H9 (cell line): ENCODE measurements around the gene POU5F1. TPM values are rescaled to one million over a fixed set of nuclear protein-coding genes. Genes with fewer than 3 reads are reported as not detected.
"Not testable (repeated sequence)": the region's sequence is repeated elsewhere in the genome, so short reads cannot be mapped to it uniquely, and the experiment has no call there.

Source experiments
- DNase-seq: peaks from one replicate; pipeline ENCODE4 v3.0.0-alpha.2; 2017
- H2AFZ ChIP-seq: one replicate; pipeline ENCODE4 v1.6.1; 2013; ENCODE audit warnings: mild to moderate bottlenecking, low read length, control low read depth, moderate library complexity
- H2AK5ac ChIP-seq: 2 replicates; pipeline ENCODE4 v1.6.1; 2013; ENCODE audit warnings: low read length, control low read depth, mixed read lengths; ENCODE audit not compliant: insufficient read length
- H2BK120ac ChIP-seq: one replicate; pipeline ENCODE4 v1.6.1; 2013; ENCODE audit warnings: low read depth, mild to moderate bottlenecking, low read length, control low read depth, inconsistent platforms; ENCODE audit not compliant: poor library complexity, severe bottlenecking
- H2BK12ac ChIP-seq: 2 replicates; pipeline ENCODE4 v1.6.1; 2013; ENCODE audit warnings: low read length, control low read depth, mixed read lengths, low read depth; ENCODE audit not compliant: insufficient read length
- H2BK15ac ChIP-seq: 2 replicates; pipeline ENCODE4 v1.6.1; 2013; ENCODE audit warnings: low read depth, low read length, control low read depth
- H2BK20ac ChIP-seq: one replicate; pipeline ENCODE4 v1.6.1; 2013; ENCODE audit warnings: low read depth, mild to moderate bottlenecking, low read length, control low read depth, inconsistent platforms; ENCODE audit not compliant: poor library complexity, severe bottlenecking
- H2BK5ac ChIP-seq: 2 replicates; pipeline ENCODE4 v1.6.1; 2013; ENCODE audit warnings: low read length, control low read depth, mixed read lengths; ENCODE audit not compliant: insufficient read length
- H3K14ac ChIP-seq: 2 replicates; pipeline ENCODE4 v1.6.1; 2013; ENCODE audit warnings: low read length, control low read depth; ENCODE audit not compliant: insufficient read depth
- H3K18ac ChIP-seq: 2 replicates; pipeline ENCODE4 v1.6.1; 2013; ENCODE audit warnings: low read depth, mild to moderate bottlenecking, mixed read lengths, low read length, control low read depth; ENCODE audit not compliant: insufficient read length
- H3K23ac ChIP-seq: 2 replicates; pipeline ENCODE4 v1.6.1; 2013; ENCODE audit warnings: low read length, control low read depth, mixed read lengths, low read depth; ENCODE audit not compliant: insufficient read length
- H3K23me2 ChIP-seq: 2 replicates; pipeline ENCODE4 v1.6.1; 2013; ENCODE audit warnings: low read depth, mild to moderate bottlenecking, mixed read lengths, low read length, control low read depth; ENCODE audit not compliant: insufficient read length, poor library complexity, severe bottlenecking
- H3K27ac ChIP-seq: 2 replicates; pipeline ENCODE4 v1.5.1; 2013; ENCODE audit warnings: low read length, control low read depth, mixed read lengths, low read depth; ENCODE audit not compliant: insufficient read length
- H3K27me3 ChIP-seq: 2 replicates; pipeline ENCODE4 v1.6.1; 2013; ENCODE audit warnings: low read length, control low read depth, inconsistent platforms; ENCODE audit not compliant: insufficient read depth
- H3K4ac ChIP-seq: 2 replicates; pipeline ENCODE4 v1.6.1; 2013; ENCODE audit warnings: low read depth, mild to moderate bottlenecking, control low read depth, inconsistent platforms, low read length, moderate library complexity
- H3K4me1 ChIP-seq: 2 replicates; pipeline ENCODE4 v1.6.1; 2013; ENCODE audit warnings: low read length, control low read depth, inconsistent platforms; ENCODE audit not compliant: insufficient read depth
- H3K4me2 ChIP-seq: 2 replicates; pipeline ENCODE4 v1.6.1; 2013; ENCODE audit warnings: low read length, control low read depth, mixed read lengths; ENCODE audit not compliant: insufficient read length, insufficient read depth
- H3K56ac ChIP-seq: 2 replicates; pipeline ENCODE4 v1.6.1; 2013; ENCODE audit warnings: low read depth, mild to moderate bottlenecking, mixed read lengths, low read length, control low read depth; ENCODE audit not compliant: insufficient read length
- H3K79me1 ChIP-seq: 2 replicates; pipeline ENCODE4 v1.6.1; 2013; ENCODE audit warnings: low read depth, mild to moderate bottlenecking, moderate library complexity, low read length, control low read depth, inconsistent platforms; ENCODE audit not compliant: insufficient read depth, poor library complexity, severe bottlenecking
- H3K79me2 ChIP-seq: 2 replicates; pipeline ENCODE4 v1.6.1; 2013; ENCODE audit warnings: low read length, control low read depth, inconsistent platforms; ENCODE audit not compliant: insufficient read depth
- H3K9ac ChIP-seq: 2 replicates; pipeline ENCODE4 v1.6.1; 2013; ENCODE audit warnings: low read length, control low read depth, mixed read lengths; ENCODE audit not compliant: insufficient read length; ENCODE audit errors: extremely low read depth
- H3K9me3 ChIP-seq: one replicate; pipeline ENCODE4 v1.6.1; 2013; ENCODE audit warnings: low read depth, low read length, inconsistent platforms; ENCODE audit not compliant: control insufficient read depth
- H3T11ph ChIP-seq: one replicate; pipeline ENCODE4 v1.6.1; 2013; ENCODE audit warnings: mild to moderate bottlenecking, low read length, control low read depth, inconsistent platforms
- H4K20me1 ChIP-seq: one replicate; pipeline ENCODE4 v1.6.1; 2013; ENCODE audit not compliant: control insufficient read depth, insufficient read length, insufficient read depth
- H4K5ac ChIP-seq: 2 replicates; pipeline ENCODE4 v1.6.1; 2013; ENCODE audit warnings: low read depth, mild to moderate bottlenecking, mixed read lengths, low read length, control low read depth; ENCODE audit not compliant: insufficient read length
- H4K8ac ChIP-seq: replicated peaks from 2 replicates; pipeline ENCODE4 v1.6.1; 2013; ENCODE audit warnings: low read length, control low read depth, mixed read lengths, low read depth; ENCODE audit not compliant: insufficient read length
- H4K91ac ChIP-seq: 2 replicates; pipeline ENCODE4 v1.6.1; 2013; ENCODE audit warnings: low read depth, mild to moderate bottlenecking, moderate library complexity, mixed read lengths, low read length, control low read depth; ENCODE audit not compliant: insufficient read length
- H3K27ac Mint-ChIP-seq, 3 experiments: 2 replicates in 2 of 3; 3 replicates in 1 of 3; pipeline ENCODE4 v1.8.0; 2020 to 2021; ENCODE audit warnings: mixed read lengths in 3 of 3, mild to moderate bottlenecking in 1 of 3, moderate library complexity in 1 of 3
- H3K27me3 Mint-ChIP-seq: 2 replicates; pipeline ENCODE4 v1.8.0; 2021; ENCODE audit warnings: low read depth, mild to moderate bottlenecking, moderate library complexity, mixed read lengths
- H3K36me3 Mint-ChIP-seq, 3 experiments: 2 replicates in 2 of 3; 3 replicates in 1 of 3; pipeline ENCODE4 v1.8.0; 2020 to 2021; ENCODE audit warnings: low read depth in 3 of 3, mixed read lengths in 3 of 3; ENCODE audit not compliant: insufficient read depth in 1 of 3
- H3K4me1 Mint-ChIP-seq, 2 experiments: 2 replicates each; pipeline ENCODE4 v1.8.0; 2020; ENCODE audit warnings: mixed read lengths in 2 of 2
- H3K4me3 Mint-ChIP-seq, 2 experiments: 2 replicates in 1 of 2; 3 replicates in 1 of 2; pipeline ENCODE4 v1.8.0; 2020 to 2021; ENCODE audit warnings: mild to moderate bottlenecking in 2 of 2, mixed read lengths in 2 of 2, moderate library complexity in 1 of 2
- H3K9me3 Mint-ChIP-seq, 2 experiments: 2 replicates in 1 of 2; 3 replicates in 1 of 2; pipeline ENCODE4 v1.8.0; 2020; ENCODE audit warnings: mild to moderate bottlenecking in 2 of 2, mixed read lengths in 2 of 2, moderate library complexity in 1 of 2
- WGBS: extraction: QIAGEN DNeasy Blood & Tissue Kit; methylation state at CpG from one replicate; pipeline ENCODE4 v1.1.7; 2013; ENCODE audit warnings: missing lambda C conversion rate, low lambda C conversion rate, mixed read lengths; ENCODE audit not compliant: insufficient read length; ENCODE audit errors: extremely low coverage; 5-methylcytosine and 5-hydroxymethylcytosine counted together
- total RNA-seq: library from RNA; stranded (reverse); gene quantifications from 2 replicates; pipeline ENCODE4 v1.2.1, GENCODE V29; 2021
- TF ChIP-seq, protein P1 (sequence below): fragments of 200-600 bp; sonication (generic); conservative IDR thresholded peaks from 3 replicates; pipeline ENCODE4 v1.8.0; 2021; ENCODE audit warnings: antibody characterized with exemption, mild to moderate bottlenecking

The POU5F1 gene
- total RNA-seq, 1 experiment from 2014 or later: 2,134 TPM

- Histone ChIP-seq H3K27me3 (no peaks in the 10 kb centered on the region), H3K4me2 (no peak overlapping the region), H2BK12ac (no peak overlapping the region), H3K23ac (no peak overlapping the region), H3K27ac (no peak overlapping the region), H4K91ac (no peak overlapping the region), H3K14ac (no peak overlapping the region), H3K23me2 (peaks cover 17% of the 10 kb centered on the region), H4K5ac (no peak overlapping the region), H4K8ac (no peak overlapping the region), H2AFZ (no peak overlapping the region), H3K79me2 (peaks cover 38% of the 10 kb centered on the region), H3K9me3 (no peaks in the 10 kb centered on the region), H3K18ac (no peak overlapping the region), H2BK20ac (no peak overlapping the region), H3K9ac (no peak overlapping the region), H3K79me1 (no peaks in the 10 kb centered on the region), H3K4ac (no peak overlapping the region), H2BK5ac (no peak overlapping the region), H2BK15ac (no peak overlapping the region), H3T11ph (no peak overlapping the region), H3K56ac (no peak overlapping the region), H2AK5ac (no peak overlapping the region), H2BK120ac (no peak overlapping the region), H3K4me1 (peaks cover 2% of the 10 kb centered on the region; the same call in 1 of the 2 replicates), H4K20me1 (no peaks in the 10 kb centered on the region)
- Mint-ChIP-seq H3K27me3 (no peaks in the 10 kb centered on the region; the same call in 1 of the 2 replicates), H3K9me3 (no peaks in the 10 kb centered on the region), H3K36me3 (peaks cover 57 to 90% (median 57%) of the 10 kb centered on the region in 3 experiments), H3K4me3 (peak overlapping the region; percentile 91), H3K4me1 (peaks cover 57 to 67% of the 10 kb centered on the region in 2 experiments), H3K27ac (peak overlapping the region in 2 of 3 experiments; percentile 50 to 82; a peak in 6 of 7 replicates)
- WGBS: no CpG with 5 or more reads among the region's 5 CpGs
- no peak for DNase-seq
- TF ChIP-seq, protein P1, sequence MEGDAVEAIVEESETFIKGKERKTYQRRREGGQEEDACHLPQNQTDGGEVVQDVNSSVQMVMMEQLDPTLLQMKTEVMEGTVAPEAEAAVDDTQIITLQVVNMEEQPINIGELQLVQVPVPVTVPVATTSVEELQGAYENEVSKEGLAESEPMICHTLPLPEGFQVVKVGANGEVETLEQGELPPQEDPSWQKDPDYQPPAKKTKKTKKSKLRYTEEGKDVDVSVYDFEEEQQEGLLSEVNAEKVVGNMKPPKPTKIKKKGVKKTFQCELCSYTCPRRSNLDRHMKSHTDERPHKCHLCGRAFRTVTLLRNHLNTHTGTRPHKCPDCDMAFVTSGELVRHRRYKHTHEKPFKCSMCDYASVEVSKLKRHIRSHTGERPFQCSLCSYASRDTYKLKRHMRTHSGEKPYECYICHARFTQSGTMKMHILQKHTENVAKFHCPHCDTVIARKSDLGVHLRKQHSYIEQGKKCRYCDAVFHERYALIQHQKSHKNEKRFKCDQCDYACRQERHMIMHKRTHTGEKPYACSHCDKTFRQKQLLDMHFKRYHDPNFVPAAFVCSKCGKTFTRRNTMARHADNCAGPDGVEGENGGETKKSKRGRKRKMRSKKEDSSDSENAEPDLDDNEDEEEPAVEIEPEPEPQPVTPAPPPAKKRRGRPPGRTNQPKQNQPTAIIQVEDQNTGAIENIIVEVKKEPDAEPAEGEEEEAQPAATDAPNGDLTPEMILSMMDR: no peak
Observed at GRCh38 chr6:31165986-31166385, 4.5 kb downstream of the POU5F1 start.

DNA sequence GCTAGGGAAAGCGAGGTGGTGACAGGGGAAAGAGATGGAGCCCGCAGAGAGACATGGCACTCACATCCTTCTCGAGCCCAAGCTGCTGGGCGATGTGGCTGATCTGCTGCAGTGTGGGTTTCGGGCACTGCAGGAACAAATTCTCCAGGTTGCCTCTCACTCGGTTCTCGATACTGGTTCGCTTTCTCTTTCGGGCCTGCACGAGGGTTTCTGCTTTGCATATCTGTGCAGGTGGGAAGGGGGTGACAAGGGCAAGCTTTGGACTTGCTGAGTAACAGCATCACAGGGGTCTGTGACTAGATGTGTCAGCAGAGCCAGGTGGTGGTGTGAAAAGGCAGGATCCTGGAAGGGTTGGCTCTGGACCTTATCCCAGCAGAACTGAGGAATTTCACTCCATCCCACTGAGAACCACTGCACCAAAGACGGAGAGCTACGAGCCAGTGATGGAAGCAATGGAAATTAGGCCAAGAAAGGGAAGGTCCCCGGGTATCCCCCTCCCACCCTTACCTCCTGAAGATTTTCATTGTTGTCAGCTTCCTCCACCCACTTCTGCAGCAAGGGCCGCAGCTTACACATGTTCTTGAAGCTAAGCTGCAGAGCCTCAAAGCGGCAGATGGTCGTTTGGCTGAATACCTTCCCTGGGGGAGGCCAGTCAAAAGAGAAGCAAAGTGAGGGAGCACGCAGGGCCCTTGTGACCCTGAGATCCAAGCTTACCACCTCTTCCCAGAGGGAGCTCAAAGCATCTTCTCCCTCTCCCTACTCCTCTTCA lies 5.2 kb downstream of the POU5F1 start:
- not testable (repeated sequence) for H3K4me1 ChIP-seq, H4K5ac ChIP-seq, H3K79me1 ChIP-seq, H2AK5ac ChIP-seq, H3K27me3 ChIP-seq, H2BK120ac ChIP-seq, H3K9me3 ChIP-seq, H3K4me2 ChIP-seq, H2BK12ac ChIP-seq, H3K56ac ChIP-seq, H3K9me3 Mint-ChIP-seq, H4K91ac ChIP-seq, H4K20me1 ChIP-seq, H3K27me3 Mint-ChIP-seq, H3K27ac ChIP-seq, H3K23ac ChIP-seq, H2BK20ac ChIP-seq, H2BK15ac ChIP-seq, H2AFZ ChIP-seq, H2BK5ac ChIP-seq, DNase-seq, H4K8ac ChIP-seq, H3T11ph ChIP-seq, H3K18ac ChIP-seq, H3K9ac ChIP-seq, H3K4ac ChIP-seq, H3K14ac ChIP-seq
- H3K27ac Mint-ChIP-seq: peak overlapping the region in 1 of 3 experiments; percentile 94; a peak in 4 of 7 replicates
- H3K4me3 Mint-ChIP-seq: peak overlapping the region; percentile 91; a peak in 3 of 5 replicates
- WGBS: no CpG with 5 or more reads among the region's 17 CpGs
- H3K4me1 Mint-ChIP-seq: peaks cover 57 to 62% of the 10 kb centered on the region in 2 experiments
- peaks cover 34% of the 10 kb centered on the region for H3K79me2 ChIP-seq
- peaks cover 17% of the 10 kb centered on the region for H3K23me2 ChIP-seq
- H3K36me3 Mint-ChIP-seq: peaks cover 57 to 93% (median 61%) of the 10 kb centered on the region in 3 experiments
